GM21528 (cell line): Measurements from ENCODE around the gene EPHA2.

Experiments used
- ATAC-seq: cut with Tn5 transposase; IDR thresholded peaks from one replicate; pipeline ENCODE4 v1.9.1; 2021; ENCODE audit warnings: mild to moderate bottlenecking, moderate library complexity; ENCODE audit not compliant: unreplicated experiment, low FRiP score

The EPHA2 gene

DNA sequence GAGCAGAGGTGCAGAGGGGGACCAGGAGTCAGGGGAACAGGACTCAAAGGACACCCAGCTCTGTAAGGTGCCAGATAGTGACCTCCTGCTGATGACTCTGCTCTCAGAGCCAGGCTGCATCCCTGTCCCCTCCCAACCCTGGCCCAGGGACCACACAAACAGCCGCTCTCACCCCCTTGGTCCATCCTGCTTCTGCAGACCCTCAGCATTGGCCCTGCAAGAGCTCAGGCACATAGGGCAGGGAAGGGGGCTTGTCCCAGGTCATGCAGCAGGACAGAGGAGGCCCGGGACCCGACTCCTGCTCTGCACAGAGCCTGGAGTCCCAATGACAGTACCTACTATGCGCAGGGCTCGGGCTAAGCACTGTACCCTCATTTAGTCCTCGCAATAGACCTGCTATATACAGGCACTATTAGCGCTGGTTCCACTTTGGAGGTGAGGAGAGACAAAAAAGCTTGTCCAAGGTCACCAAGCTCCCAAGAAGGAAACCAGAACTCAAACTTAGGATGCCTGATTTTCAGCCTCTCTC lies 15.7 kb downstream of the EPHA2 start:
- no peak for ATAC-seq

DNA sequence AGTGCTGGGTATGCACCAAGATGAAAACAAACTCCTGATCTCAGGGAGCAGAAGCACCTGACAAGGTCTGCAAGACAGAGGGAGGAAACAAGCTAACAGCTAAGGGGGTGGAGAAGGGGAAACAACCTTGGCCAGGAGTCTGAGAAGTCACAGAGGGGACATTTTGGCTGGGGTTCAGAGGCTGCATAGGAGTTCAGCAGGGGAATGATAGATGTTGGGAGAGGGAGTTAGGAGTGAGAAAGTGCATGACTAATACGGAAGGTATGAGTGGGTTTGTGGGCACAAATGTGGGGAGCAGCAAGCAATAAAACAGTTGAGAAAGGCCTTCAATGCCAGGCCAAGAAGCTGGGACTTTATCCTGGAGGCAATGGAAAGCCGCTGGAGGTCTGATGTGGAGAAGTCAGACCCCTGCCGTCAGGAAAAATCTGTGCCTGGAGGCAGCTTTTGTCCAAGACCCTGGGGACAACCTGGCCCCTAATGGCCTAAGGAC lies 16.4 kb downstream of the EPHA2 start:
- ATAC-seq = no peak

DNA sequence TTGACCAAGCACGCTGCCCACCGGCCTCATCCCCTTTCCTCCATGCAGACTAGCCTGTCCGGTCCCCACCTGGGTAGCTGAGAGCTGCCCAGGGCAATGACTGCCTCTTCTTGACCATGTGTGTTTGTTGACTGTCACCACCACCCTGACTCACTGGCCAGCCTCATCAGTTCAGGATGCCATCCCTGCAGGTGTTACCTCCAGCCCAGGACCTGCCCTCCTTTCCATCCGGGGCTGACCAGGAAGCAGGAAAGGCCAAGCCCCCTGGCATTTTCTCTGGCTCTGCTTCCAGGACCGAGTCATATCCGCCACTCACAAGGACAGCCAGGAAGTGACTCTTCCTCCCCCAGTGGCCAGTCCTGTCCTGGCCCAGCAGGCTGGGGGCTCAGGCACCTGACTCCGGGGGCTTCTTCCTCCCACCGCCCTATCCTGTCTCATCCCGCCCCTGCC lies 17.1 kb downstream of the EPHA2 start:
- ATAC-seq = no peak

DNA sequence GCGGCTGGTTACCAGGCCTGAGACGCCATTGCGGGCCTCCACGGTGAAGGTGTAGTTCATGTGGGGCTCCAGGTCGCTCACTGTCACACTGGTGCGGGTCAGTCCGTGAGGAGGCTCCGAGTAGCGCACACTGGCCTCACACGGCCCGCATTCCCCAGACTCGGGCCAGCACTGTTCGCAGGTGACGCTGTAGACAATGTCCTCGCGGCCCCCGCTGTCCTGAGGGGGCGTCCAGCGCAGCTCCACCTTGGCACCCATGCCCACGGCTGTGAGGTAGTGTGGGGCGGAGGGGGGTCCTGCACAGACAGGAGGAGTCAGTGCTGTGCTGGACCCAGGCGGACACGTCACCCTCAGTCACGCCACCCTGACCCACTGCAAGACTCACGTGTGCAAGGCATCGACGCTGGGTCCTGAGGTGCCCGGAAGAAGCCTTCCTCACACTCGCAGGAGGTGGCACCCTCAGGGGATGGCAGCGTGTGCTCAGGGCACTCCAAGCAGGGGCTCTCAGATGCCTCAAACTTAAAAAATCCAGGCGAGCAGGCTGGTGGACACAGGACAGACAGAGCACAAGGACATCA lies 17.9 kb downstream of the EPHA2 start:
- ATAC-seq = no peak

DNA sequence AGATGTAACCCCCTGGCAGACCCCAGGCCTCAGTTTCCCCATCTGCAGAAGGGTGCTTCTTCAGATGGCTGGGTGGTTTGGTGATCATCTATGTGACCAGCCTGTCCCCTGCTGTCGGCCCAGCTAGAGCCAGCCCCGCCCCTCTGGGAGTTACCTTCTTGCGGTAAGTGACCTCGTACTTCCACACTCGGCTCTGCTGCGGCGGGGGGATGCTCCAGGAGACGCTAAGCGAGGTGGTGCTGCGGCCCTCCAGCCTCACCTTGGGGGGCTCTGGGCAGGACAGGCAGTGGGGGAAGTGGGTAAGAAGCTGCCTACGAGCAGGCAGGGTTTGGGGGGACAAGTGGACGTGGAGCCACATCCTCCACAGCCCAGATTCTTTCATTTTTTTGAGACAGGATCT lies 20.4 kb downstream of the EPHA2 start:
- ATAC-seq = no peak

DNA sequence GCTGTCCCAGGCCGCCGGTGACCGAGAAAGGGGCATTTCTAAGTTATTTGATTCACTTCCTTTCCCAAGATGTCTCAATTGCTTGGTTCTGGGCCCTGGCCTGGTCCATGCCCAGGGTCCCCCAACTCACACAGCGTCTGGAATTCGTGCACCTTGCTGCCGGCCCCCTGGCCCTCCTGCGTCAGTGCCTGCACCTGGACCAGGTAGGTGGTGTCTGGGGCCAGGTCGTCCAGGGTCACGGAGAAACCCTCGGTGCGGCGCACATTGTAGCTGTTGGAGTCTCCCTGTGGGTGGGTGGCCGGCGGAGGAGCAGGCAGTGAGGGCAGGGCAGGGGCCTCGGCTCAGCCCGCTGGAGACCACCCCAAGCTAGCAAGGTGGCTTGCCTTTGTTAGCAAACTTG lies 21.0 kb downstream of the EPHA2 start:
- no peak for ATAC-seq

DNA sequence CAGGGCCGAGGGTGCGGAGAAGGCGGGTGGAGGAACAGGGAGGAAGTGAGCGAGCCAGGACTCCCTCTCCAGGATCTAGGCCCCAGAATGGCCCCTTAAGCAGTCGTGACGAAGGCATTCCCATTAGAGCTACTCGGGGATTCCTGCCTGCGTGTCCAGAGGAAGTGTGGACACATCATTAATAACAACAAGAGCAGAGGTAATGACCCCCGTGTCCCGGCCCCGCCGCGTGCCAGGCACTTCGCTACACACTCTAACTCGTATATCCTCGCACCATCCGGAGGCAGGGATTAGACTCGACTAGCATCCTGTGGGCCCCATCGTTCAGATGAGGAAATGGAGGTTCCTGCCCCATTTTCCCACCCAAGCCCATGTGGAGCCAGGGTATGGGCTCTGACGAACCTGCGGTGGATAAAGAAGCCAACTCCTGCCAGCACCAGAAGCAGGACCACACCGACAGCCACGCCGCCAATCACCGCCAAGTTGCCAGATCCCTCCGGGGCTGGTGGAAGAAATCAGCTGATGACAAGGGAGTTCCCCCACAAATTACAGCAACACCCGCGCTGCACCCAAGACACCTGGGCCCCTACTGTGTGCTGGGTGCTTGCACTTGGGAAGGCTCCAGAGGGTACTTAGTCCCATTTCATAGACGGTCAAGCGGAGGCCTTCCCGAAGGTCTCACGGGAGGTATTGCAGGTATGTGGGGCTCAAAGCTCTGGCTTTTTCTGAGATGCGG lies 21.6 kb downstream of the EPHA2 start:
- no peak for ATAC-seq

DNA sequence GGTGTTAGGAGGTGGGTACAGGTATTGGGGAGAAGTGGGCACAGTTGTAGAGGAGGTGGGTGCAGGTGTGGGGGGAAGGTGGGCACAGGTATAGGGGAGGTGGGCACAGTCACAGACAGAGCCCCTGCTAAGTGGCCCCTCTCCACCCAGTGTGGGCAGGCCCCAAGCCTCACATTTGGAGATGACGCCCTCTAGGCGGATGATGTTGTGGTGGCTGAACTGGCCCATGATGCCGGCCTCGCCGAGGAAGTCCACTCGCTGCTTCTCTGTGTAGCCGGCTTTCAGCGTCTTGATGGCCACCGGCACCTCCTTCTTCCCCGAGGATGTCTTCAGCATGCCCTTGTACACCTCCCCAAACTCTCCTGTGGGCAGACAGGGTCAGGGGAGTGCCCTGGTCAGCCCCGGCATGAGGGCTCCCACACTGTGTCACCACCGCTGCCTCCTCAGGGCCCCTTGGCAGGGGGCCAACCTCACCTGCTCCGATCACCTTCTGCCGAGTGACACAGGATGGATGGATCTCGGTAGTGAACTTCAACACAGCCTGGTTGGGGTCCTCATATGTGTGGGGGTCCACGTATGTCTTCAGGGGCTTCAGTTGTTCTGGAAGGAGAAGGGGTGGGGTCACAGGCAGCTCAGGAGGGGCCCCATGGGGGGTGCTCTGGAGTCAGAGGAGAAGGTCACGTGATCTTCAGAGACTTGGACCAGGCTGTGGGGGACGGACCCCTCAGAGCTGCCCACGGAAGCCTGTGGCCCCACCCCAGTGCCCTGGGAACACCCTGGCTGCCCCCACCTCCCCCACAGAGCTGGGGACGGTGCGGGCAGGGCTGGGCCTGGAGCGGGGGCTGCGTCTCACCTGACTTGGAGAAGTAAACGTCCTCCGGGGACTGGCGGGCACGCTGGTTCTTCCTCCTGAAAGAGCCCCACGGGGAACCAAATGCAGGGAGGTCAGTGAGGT lies 22.6 kb downstream of the EPHA2 start:
- ATAC-seq = no peak

DNA sequence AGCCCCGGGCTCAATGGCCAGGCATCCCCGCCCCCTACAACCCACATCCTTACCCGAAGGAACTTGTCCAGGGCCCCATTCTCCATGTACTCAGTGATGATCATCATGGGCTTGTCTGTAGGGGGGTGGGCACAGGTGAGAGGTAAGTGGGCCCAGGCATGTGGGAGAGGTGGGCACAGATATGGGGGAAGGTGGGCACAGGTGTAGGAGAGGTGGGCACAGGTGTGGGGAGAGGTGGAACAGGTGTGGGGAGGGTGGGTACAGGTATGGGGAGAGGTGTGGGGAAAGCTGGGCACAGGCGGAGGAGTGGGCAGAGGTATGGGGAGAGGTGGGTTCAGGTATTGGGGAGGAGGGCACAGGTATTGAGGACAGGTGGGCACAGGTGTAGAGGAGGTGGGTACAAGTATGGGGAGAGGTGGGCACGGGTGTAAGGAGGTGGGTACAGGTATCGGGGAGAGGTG lies 23.5 kb downstream of the EPHA2 start:
- ATAC-seq = no peak

DNA sequence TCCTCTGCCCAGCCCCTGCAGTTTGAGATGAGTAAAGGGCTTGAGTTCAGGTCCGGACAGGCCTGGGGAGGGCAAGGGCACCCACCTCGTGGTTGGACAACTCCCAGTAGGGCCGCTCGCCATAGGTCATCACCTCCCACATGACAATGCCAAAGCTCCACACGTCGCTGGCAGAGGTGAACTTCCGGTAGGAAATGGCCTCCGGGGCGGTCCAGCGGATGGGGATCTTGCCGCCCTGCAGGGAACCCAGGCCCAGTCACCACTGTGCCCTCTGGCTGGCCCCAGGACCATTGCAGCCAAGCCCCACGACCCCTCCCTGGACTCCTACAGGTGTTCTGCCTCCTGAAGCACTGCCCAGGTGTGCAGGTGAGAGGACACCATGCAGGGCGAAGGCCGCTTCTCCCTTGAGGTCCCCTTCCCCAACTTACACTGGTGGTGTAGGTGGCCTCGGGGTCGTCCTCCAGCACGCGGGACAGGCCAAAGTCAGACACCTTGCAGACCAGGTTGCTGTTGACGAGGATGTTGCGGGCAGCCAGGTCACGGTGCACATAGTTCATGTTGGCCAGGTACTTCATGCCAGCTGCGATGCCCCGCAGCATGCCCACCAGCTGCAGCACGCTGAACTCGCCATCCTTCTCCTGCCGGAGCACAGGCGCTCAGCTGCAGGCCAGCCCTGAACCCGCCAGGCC lies 24.1 kb downstream of the EPHA2 start:
- ATAC-seq = no peak

DNA sequence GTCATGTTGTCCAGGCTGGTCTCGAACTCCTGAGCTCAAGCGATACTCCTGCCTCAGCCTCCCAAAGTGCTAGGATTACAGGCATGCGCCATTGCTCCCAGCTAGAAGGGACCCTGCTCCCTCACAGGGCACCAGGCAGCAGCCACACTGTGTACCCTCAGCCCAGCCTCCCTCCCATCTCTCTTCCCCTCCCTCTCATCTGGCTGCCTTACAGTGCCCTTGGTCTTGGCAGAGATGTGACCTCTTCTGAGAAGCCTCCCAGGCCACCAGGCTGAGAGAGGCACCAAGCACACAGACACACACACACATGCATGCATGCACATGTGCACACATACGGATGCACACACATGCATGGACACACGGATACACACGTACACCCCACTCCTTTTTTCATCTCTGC lies 25.0 kb downstream of the EPHA2 start:
- no peak for ATAC-seq

DNA sequence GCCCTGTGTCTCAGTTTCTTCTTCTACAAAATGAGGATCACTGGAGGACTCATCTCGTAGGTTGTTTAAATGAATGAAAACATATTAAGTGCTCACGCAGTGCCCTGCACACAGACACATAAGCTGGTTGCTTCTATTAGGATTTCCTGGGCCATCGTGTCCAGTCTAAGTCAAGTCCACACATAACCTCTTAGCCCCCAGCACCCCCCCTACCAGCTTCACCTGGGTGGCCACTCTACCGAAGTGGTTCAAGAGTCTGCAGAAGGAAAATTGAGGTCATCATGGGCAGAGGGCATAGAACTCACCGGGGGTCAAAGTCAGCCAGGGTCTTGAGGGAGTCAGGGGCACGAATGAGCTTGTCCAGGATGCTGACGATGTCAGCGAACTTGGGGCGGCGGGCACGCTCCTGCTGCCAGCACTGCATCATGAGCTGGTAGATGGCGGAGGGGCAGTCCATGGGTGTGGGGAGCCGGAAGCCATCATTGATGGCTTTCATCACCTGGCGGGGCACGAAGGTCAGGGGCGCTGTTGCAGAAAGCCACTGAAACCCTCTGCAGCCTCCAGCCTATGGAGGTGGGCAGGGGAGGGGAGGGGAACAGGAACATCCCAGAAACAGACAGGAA lies 25.8 kb downstream of the EPHA2 start:
- ATAC-seq = no peak

DNA sequence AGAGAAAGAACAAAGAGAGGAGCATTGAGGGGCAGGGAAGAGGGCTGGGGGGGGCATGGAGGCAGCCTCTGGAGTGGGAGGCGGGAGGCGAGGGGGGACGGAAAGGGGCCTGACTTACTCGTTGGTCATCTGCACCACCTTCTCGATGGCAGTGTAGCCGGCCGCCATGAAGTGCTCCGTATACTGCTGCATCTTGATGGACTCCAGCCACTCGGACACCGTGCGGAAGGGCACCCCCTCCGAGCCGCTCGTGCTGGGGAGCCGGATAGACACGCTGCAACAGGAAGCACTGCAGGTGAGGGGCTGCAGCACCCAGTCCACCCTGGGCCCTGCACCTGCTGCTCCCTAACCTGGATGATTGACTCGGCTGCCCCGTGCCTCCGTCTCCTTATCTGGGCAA lies 26.6 kb downstream of the EPHA2 start:
- ATAC-seq = no peak

DNA sequence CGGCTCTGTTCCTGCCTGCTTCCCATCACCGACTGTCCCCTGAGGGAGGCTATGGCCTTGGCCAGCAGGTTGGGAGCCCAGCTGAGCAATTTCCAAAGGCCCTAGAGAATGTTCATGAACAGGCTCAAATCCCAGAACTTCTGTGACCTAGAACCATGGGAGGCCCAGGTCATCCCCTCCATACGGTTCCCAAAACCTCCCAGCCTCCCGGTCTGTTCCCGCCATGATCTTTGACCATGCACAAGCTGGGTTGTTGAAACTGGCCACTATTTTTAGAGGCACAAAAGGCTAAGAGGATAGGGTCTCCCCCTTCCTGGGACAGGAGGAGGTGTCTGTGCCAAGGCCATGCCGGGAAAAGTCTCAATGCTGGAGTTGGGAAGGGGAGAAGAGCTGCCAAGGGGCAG lies 27.5 kb downstream of the EPHA2 start:
- ATAC-seq = no peak

DNA sequence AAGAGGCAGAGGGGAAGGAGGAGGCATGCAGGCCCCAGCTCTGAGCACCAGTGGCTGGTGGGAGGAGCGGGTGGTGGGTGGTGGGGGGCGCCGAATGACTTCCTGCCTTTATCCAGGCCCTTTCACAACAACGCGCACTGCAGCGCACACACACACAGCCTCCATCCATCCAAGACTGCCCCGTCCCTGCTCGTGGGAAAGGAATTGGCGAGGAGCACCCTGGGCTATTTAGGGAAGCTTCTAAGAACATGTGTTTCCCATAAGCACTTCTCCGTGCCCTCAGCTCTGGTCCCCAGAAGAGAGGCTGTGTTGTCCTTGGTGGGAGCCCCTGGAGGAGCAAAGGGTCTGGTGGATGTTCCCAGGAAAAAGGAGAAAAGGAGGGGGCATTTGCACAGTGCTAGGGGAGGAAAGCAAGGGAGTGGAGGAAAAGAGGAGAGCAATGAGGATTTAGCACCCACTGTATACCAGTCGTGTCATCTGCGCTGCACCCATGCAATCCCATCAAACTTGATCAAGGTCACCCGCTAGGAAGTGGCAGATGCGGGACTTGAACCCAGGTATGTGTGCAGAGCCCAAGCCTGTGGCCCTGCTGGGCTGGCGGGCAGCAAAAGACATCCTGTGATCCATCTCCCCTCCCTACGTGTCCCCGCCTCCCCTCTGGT lies 28.1 kb downstream of the EPHA2 start:
- no peak for ATAC-seq

DNA sequence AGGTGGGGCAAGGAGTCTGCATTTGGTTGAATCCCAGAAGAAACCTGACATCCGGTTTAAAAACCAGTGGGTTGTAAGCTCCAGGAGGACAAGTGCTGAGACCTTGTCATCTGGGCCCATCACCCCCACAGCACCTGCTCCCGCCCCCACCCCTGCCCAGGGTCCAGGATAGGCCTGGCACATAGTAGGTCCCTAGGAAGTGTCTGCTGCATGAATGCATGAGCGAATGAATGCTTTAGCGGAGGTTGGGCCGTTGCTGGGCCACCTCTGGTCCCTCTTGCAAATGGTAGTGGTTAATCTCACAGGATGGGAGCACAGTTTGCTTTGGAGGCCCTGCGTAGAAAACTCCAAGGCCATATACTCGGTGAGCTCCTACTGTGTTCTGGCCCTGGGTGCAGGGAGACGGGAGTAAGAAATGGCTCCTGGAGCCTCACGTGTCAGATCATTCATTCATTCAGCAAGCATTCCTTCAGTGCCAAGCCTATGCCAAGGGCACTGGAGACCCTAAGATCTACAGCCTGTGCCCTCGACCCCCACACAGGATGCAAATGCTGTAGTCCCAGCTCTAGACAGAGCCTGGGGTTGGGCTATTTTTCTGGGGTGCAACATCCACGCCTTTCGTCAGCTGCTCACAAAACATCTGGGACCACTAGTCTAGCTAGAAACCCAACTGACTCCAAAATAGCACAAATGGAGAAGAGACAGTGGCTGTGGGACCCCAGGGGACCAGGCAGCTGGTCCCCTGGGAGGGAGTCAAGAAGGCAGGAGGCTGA lies 28.9 kb downstream of the EPHA2 start:
- no peak for ATAC-seq

DNA sequence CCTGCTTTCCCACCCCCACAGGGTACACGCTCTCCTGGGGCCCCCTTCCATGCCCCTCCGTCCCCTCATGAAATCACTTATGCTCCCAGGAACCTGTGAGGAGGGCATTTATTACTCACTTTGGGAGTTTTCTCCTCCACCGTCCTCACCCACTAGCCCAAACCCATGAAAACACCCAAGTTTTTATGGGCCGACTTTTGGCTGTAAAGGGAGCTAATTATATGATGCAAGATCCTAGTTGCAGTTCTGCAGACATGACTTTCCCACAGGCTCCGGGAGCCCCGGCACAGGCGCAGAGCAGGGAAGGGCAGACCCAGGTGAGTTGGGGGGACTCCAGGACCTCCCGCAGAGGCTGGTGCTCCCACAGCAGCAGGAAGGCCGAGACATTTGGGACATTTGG lies 29.7 kb downstream of the EPHA2 start:
- ATAC-seq = no peak

DNA sequence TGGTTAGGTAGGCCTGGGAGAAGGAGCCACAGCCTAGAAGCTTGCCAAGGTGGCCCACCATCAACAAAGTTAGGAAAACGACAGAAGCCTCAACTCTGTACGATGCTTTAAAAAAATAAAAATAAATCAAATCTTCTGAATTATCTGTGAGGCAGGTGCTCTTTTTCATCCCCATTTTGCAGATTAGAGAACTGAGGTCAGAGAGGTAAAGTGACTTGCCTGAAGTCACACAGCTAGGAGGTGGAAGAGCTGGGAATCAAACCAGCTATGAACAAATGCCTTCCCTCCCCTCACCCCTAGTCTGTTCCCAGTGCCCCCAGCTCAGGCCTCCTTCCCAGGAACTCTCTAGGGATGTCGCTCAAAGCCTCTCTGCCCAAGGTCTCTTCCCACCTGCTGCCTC lies 30.4 kb downstream of the EPHA2 start:
- ATAC-seq = no peak

DNA sequence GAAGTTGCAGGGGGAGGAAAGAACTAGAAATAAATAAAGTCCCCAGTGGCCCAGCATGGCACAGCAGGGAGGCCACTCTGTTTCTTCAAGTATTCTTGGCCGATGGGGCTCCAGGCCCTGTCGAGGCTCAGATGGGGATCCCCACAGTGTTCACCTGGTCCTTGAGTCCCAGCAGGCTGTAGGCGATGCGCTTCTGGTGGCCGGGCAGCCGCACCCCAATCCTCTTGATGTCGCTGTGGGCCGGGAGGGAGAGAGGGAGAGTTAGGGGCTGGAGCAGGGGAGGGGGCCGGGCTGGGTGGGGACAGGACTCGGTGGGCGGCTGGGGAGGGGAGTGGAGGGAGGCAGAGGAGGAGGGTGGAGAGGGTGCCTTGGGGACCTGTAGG lies 30.8 kb downstream of the EPHA2 start:
- ATAC-seq = no peak
